ENCODE results near the gene LMNTD2. TPM values are rescaled to one million over a fixed set of nuclear protein-coding genes. Genes with fewer than 3 reads are reported as not detected.

Gene LMNTD2
- total and polyA plus RNA-seq, 2 of the 13 experiments (the other 11 are each of a cell fraction or from before 2014, with no cell fraction given): 1.1 to 3.1 TPM

DNA sequence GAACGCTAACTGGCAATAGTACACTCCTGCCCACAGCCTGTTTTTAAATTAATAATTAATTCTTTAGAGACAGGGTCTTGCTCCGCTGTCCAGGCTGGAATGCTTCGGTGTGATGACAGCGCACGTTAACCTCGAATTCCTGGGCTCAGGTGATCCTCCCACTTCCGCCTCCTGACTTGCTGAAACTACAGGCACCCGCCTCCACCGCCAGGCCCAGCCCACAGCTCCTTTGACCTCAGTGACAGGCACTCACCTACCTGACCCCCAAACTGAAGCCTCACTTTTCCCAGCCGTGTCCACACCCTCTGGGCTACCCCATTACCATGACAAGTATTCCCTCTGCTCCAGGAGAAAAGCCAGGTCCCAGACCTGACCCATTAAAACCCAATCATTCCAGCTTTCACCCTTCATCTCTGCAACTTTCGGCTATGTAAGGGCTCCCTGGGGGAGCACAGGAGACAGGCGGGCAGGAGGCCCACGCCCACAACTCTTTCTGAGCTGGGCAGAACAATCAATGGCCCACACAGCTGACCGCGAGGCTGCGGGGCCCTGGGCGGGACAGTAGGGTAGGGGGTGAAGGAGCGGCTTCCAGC, 730 bp downstream of the LMNTD2 start (continued):
- TF ChIP-seq, protein P1, sequence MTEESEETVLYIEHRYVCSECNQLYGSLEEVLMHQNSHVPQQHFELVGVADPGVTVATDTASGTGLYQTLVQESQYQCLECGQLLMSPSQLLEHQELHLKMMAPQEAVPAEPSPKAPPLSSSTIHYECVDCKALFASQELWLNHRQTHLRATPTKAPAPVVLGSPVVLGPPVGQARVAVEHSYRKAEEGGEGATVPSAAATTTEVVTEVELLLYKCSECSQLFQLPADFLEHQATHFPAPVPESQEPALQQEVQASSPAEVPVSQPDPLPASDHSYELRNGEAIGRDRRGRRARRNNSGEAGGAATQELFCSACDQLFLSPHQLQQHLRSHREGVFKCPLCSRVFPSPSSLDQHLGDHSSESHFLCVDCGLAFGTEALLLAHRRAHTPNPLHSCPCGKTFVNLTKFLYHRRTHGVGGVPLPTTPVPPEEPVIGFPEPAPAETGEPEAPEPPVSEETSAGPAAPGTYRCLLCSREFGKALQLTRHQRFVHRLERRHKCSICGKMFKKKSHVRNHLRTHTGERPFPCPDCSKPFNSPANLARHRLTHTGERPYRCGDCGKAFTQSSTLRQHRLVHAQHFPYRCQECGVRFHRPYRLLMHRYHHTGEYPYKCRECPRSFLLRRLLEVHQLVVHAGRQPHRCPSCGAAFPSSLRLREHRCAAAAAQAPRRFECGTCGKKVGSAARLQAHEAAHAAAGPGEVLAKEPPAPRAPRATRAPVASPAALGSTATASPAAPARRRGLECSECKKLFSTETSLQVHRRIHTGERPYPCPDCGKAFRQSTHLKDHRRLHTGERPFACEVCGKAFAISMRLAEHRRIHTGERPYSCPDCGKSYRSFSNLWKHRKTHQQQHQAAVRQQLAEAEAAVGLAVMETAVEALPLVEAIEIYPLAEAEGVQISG (CRISPR knock-in tag; IDR thresholded peaks at IDR 0.05): no peak; the same call in 1 of the 2 replicates
- no peak for TF ChIP-seq JUND (CRISPR knock-in tag; IDR thresholded peaks at IDR 0.05)
- TF ChIP-seq RFX3 (CRISPR knock-in tag; IDR thresholded peaks at IDR 0.05): no peak
- TF ChIP-seq NR2F6 (IDR thresholded peaks at IDR 0.05): no peak
- TF ChIP-seq NR2F6 (CRISPR knock-in tag; IDR thresholded peaks at IDR 0.05): peak; percentile 61; the same call in 1 of the 2 replicates
- TF ChIP-seq, protein P2, sequence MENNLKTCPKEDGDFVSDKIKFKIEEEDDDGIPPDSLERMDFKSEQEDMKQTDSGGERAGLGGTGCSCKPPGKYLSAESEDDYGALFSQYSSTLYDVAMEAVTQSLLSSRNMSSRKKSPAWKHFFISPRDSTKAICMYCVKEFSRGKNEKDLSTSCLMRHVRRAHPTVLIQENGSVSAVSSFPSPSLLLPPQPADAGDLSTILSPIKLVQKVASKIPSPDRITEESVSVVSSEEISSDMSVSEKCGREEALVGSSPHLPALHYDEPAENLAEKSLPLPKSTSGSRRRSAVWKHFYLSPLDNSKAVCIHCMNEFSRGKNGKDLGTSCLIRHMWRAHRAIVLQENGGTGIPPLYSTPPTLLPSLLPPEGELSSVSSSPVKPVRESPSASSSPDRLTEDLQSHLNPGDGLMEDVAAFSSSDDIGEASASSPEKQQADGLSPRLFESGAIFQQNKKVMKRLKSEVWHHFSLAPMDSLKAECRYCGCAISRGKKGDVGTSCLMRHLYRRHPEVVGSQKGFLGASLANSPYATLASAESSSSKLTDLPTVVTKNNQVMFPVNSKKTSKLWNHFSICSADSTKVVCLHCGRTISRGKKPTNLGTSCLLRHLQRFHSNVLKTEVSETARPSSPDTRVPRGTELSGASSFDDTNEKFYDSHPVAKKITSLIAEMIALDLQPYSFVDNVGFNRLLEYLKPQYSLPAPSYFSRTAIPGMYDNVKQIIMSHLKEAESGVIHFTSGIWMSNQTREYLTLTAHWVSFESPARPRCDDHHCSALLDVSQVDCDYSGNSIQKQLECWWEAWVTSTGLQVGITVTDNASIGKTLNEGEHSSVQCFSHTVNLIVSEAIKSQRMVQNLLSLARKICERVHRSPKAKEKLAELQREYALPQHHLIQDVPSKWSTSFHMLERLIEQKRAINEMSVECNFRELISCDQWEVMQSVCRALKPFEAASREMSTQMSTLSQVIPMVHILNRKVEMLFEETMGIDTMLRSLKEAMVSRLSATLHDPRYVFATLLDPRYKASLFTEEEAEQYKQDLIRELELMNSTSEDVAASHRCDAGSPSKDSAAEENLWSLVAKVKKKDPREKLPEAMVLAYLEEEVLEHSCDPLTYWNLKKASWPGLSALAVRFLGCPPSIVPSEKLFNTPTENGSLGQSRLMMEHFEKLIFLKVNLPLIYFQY (CRISPR knock-in tag; IDR thresholded peaks at IDR 0.05; ENCODE audit: borderline replicate concordance): no peak
- TF ChIP-seq ZNF225 (CRISPR knock-in tag; IDR thresholded peaks at IDR 0.05): no peak
- TF ChIP-seq SETDB1 (CRISPR knock-in tag; IDR thresholded peaks at IDR 0.05; ENCODE audit: borderline replicate concordance): no peak
- peak; percentile 24; the same call in 1 of the 2 replicates for TF ChIP-seq NFKB2 (CRISPR knock-in tag; IDR thresholded peaks at IDR 0.05; ENCODE audit: borderline replicate concordance)
- TF ChIP-seq MTF2 (CRISPR knock-in tag; IDR thresholded peaks at IDR 0.05; ENCODE audit: borderline replicate concordance): no peak; the same call in 1 of the 2 replicates
- TF ChIP-seq SOX6 (IDR thresholded peaks at IDR 0.05): no peak
- no peak; the same call in 1 of the 2 replicates for TF ChIP-seq SOX6 (CRISPR knock-in tag; IDR thresholded peaks at IDR 0.05)
- TF ChIP-seq, protein P3, sequence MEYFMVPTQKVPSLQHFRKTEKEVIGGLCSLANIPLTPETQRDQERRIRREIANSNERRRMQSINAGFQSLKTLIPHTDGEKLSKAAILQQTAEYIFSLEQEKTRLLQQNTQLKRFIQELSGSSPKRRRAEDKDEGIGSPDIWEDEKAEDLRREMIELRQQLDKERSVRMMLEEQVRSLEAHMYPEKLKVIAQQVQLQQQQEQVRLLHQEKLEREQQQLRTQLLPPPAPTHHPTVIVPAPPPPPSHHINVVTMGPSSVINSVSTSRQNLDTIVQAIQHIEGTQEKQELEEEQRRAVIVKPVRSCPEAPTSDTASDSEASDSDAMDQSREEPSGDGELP (IDR thresholded peaks at IDR 0.05; ENCODE audit: borderline replicate concordance, low read depth): peak; percentile 80; the same call in 1 of the 2 replicates
- TF ChIP-seq ZNF850 (CRISPR knock-in tag; conservative IDR thresholded peaks at IDR 0.05): no peak
- TF ChIP-seq, protein P4, sequence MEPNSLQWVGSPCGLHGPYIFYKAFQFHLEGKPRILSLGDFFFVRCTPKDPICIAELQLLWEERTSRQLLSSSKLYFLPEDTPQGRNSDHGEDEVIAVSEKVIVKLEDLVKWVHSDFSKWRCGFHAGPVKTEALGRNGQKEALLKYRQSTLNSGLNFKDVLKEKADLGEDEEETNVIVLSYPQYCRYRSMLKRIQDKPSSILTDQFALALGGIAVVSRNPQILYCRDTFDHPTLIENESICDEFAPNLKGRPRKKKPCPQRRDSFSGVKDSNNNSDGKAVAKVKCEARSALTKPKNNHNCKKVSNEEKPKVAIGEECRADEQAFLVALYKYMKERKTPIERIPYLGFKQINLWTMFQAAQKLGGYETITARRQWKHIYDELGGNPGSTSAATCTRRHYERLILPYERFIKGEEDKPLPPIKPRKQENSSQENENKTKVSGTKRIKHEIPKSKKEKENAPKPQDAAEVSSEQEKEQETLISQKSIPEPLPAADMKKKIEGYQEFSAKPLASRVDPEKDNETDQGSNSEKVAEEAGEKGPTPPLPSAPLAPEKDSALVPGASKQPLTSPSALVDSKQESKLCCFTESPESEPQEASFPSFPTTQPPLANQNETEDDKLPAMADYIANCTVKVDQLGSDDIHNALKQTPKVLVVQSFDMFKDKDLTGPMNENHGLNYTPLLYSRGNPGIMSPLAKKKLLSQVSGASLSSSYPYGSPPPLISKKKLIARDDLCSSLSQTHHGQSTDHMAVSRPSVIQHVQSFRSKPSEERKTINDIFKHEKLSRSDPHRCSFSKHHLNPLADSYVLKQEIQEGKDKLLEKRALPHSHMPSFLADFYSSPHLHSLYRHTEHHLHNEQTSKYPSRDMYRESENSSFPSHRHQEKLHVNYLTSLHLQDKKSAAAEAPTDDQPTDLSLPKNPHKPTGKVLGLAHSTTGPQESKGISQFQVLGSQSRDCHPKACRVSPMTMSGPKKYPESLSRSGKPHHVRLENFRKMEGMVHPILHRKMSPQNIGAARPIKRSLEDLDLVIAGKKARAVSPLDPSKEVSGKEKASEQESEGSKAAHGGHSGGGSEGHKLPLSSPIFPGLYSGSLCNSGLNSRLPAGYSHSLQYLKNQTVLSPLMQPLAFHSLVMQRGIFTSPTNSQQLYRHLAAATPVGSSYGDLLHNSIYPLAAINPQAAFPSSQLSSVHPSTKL (CRISPR knock-in tag; IDR thresholded peaks at IDR 0.05): 0 out of 2 replicates have a peak, but pooled peaks have one; percentile 5
- TF ChIP-seq, protein P5, sequence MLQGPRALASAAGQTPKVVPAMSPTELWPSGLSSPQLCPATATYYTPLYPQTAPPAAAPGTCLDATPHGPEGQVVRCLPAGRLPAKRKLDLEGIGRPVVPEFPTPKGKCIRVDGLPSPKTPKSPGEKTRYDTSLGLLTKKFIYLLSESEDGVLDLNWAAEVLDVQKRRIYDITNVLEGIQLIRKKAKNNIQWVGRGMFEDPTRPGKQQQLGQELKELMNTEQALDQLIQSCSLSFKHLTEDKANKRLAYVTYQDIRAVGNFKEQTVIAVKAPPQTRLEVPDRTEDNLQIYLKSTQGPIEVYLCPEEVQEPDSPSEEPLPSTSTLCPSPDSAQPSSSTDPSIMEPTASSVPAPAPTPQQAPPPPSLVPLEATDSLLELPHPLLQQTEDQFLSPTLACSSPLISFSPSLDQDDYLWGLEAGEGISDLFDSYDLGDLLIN (CRISPR knock-in tag; IDR thresholded peaks at IDR 0.05; ENCODE audit: borderline replicate concordance): no peak
- 0 out of 2 replicates have a peak, but pooled peaks have one; percentile 27 for TF ChIP-seq SNAPC2 (CRISPR knock-in tag; IDR thresholded peaks at IDR 0.05)

Data from HepG2 (cell line).